NCI-H2227 treated with DMSO at 0.1 percent for 48 hours (cell line): ENCODE results near the gene ARHGAP22.

Experiments used
- DNase-seq: peaks from one replicate; lab custom pipeline; 2025; lab: John Stamatoyannopoulos, UW

Gene ARHGAP22

DNA sequence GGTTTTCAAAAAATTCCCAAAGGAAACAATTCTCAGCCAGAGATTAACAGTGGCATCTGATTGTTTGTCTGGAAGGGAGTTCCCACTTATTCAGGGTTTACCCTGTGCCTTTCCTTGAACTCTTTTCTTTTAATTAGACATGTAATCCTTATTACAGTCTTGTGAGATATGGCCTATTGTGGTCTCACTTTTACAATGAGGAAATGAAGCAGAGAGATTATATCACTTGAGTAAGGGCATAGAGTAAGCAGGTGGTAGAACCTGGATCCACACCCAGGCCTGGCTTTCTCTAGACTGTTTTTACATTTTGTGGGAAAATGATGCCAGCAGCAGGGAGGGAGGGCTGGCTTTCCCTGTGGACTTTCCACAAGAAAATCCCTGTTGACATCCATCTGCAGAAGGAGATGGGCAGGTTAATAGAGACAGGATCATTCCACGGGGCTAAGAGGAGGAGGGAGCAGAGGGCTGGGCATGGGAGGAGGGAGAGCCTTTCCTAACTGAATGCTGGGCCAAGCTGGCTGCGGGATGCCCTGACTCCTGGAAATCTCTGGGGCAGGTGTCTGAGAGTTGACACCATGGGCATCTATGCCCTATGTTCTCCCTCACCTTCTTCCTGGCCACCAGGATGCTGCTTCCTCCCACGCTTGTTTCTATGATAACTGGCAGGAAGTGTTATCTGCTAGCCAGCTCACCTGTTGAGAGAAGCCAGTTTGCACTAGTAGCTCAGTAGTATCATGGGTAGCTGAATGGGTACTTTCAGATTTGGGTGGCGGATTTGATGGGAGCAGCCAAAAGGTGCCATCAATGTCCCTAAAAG, 28.7 kb upstream of the ARHGAP22 start:
- no peak for DNase-seq

DNA sequence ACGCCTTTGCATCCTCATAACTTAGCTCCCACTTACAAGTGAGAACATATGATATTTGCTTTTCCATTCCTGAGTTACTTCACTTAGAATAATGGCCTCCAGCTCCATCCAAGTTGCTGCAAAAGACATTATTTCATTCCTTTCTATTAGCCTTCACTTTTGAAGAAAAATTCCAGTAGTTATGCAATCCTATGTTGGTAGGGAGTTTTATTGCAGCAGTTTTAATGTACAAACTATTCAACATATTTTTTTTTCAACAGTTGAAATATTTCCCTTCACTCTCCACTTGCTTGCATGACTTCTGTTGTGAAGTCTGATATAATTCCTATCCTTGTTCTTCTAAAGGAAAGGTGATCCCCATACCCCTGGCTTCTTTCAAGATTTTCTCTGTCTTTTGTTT, 27.3 kb upstream of the ARHGAP22 start:
- DNase-seq = no peak

DNA sequence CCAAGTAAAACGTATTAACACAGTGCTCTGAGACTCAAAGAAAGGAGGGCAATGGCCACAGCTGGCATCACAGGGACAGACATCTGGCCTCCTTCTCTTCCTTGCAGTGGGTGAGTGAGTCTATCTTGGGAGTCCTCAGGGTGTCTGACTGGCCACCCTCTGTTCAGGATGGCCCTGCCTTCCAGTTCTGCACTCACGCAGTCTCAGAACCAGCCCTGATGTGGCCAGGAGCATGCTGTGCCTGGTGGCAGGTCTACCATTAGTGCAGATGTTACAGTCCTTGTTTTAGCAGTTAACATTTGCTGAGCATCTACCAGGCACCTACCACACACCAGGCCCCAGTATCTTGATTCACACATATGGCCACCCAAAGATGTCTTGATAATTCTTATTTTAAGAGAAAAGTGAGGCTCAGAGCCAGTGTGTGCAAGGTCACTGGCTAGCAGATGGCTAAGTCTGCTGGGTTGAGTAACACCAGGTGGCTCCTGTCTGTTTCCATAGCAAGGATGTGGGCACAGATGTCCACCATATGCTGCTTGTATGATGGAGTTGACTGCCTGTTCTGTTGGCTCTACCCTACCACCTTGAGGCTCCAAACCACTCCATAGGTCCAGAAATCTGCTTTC, 23.2 kb upstream of the ARHGAP22 start:
- DNase-seq = no peak

DNA sequence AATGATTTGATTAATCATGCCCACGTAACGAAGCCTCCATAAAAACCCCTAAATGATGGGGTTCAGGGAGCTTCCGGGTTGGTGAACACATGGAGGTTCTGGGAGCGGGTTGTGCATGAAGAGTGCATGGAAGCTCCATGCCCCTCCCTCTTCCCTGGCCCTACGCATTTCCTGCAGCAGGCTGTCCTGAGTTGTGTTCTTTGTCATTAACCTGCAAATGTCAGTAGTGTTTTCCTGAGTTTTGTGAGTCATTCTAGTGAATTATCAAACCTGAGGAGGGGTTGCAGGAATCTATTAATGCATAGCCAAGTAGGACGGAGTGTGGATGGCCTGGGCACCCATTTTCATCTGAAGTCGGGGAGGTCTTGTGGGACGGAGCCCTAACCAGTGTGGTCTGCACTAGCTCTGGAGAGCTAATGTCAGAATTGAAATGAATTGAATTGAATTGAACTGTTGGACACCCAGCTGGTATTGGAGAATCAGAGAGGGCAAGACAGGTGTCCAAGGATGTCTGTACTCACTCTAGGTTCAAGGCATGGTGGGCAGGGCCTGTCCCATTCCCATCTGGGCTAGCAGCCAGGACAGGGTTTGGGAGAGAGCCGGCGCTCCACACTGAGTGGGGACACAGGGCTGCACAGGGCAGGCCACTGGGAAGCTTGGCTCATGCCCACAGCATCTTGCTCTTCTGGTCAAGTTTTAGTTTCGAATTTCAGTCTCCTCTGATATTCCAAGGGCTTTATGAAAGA, 22.3 kb upstream of the ARHGAP22 start:
- DNase-seq = no peak

DNA sequence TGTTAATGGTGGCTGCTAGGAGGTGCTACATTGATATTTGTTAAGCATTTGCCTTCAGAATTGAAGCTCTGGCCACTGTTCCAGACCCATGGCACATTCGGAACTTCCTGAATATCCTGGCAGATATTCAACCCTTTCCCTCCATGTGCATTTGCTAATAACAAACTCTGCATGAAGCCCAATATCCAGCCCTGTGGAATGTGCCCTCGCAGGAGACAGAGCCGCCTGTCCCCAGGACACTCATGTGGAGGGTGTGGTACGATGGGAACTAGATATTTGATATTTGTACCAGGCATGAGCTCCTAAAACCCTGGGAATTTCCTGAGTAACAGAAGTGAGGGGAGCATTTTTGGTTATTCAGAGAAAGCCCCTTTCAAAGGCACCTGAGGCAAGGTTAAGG, 21.6 kb upstream of the ARHGAP22 start:
- DNase-seq = no peak

DNA sequence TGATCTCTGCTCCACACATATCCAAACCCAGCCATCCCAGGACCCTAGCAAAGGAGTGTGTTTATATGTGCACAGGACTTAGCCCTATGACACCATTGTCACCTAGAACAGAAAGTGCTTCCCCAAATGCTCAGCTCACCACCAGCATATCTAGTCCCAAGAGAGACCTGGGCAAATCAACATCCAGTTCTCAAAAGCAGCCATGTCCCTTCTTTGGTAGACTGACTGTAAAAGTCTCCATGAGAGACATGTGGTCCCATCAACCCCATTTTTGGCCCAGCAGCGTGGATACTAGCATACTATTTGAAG, 20.9 kb upstream of the ARHGAP22 start:
- no peak for DNase-seq

DNA sequence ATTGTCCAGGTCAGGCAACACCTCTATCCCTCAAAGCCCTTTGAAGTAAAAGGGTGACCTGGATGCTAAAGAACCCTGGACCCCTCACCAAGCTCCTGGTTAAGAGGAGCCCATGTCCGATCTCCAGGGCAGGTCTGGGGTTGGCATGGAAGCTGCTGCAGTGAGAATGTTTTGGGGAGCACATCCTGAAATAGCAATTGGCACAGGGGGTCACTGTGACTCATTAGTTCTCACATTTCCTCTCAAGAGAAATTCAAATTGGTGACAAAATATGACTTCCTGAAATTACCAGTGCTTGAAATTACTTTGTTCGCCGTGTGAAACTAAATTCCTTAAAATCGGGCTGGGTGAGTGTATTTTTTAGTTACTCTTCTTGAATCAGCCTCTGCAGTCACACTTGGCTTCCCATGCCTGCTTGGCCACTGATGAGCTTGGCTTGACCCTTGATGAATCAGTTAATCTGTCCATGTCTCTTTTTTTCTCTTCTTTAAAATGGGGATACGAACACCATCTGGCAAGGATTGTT, 18.8 kb upstream of the ARHGAP22 start:
- no peak for DNase-seq

DNA sequence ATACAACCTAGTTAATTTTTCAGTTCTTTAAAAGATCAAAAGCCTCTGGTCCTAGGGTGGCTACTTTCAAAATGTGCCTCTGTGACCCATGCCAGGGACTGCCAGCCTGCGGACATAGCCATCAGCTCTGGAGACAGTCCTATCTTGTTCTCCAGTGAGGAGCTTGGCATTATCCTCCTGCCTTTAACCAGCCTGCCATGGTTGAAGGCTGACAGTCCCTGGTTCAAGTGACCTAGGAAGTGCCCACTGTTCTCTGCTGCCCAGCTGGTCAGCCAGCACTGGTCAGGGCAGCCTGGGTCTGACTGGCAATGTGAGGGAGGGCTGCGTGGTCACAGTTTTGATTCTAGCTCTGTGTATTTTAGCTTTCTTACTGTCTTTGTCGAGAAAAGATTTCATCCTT, 18.1 kb upstream of the ARHGAP22 start:
- no peak for DNase-seq

DNA sequence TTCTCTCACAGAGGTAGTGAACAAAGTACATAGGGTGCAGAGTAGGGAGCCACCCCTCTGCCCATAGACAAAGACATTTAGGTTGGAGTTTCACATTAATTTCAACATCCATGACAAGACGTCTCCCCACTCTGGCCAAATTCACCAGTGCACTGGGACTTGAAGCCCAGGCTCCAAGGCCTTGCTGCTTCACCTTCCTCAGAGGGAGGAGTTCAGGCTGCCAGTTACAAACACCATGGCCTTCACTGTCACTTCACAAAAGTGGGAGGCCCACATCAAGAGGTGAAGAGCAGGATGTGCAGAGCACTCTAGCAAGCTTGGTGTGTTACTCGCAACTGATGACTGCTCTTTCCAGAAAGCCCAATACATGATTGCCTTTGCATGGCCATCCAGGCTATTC, 15.8 kb upstream of the ARHGAP22 start:
- DNase-seq = no peak

DNA sequence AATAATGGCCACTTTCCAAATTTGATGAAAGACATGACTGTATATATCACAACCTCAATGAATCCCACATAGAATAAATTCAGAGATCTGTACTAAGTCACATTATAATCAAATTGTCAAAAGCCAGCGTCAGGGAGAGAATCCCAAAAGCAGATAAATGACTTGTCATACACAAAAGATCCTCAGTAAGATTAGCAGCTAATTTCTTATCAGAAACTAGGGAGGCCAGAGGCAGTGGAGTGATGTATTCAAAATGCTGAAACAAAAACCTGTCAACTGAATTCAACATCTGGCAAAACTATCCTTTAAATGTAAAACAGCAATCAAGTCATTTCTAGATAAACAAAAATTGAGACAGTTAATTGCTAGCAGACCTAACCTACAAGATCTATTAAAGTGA, 11.6 kb upstream of the ARHGAP22 start:
- DNase-seq = no peak

DNA sequence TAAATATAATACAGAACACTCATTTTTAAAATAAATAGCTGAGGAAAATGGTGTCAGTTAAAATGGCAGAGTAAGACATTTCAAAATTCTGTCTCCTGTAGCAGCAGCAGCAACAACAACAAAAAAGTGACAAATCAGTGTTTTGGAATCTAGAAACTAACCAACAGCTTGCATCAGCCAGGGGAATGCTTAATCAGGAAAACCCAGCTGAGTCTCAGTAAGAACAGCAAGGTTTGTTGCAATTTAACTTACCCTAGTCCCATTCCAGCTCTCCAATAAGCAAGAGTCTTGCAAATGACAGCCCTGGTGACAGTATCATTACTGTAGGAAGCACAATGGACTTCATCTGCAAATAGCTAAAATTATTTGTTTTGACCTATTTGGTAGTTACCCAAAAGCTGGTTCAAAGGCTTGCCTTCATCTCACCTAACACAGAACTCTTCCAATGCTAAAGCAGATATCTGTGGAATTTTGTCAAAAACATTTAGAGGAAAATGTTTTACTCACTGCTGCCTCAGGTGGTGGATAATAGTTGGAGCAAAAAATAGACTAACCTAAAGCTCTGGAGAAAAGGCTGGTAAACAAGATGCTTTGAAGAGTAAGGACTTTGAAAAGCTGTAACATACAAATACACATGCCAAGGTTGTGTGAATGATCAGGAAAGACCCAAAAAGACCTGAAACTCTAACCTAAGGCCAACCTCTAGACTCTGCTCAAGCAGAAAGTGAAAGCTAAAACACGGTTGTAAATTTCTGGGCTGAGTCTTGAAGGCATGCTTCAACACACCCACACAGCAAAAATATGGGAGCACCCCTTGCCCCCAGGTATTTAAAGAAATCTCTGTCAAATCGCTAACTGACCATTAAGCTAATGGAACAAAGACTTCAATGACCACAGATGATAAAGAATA, 9.9 kb upstream of the ARHGAP22 start:
- no peak for DNase-seq

DNA sequence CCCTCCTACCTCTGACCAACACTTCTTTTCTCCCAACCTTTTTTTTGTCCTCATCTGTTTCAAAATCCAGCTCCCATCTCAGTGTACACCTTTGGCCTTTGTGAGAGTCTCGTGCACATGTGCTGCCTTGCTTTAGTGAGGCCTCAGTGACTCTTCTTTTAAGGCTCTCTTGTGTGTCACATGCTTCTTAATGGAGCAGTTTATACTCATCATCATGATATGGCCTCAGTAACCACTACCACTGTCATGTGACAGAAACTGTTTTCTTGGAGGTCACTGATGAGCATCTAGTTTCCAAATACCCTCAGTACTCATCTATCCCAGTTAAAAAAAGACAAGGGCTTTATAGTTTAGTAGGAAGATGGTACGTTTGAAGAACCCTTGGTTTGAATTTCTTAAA, 8.1 kb upstream of the ARHGAP22 start:
- DNase-seq = no peak

DNA sequence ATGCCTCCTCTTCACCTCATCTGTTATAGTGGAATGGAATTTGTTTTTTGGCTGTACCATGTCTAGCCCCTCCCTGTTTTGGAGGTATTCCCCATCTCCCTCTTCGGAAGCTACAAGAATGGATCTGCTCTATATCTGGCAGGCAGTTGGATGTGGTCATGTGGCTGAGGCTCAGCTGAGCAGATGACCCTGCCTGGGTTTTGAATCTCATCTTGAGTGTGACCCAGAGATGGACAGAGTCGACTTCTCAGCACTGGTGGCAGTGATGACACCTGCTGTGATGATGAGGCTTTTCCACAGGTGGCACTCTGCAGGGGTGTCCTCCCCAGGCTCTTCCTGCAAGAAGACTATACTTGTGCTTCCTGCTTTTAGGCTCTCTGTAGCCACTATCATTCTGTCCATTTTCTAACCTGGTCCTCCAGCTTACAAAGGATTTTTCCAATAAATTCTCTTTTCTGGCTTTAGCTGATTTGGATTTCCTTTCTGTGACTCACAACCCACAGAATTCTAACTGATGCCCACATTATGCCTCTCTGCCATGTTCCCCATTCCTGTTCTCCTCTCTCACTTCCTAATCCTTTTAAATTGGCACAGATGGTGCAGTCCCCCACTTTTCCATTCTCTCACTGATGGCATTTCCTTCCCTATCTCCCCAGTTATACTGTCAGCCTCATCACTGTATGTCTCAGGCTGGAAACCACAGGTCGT, 7.5 kb upstream of the ARHGAP22 start:
- no peak for DNase-seq

DNA sequence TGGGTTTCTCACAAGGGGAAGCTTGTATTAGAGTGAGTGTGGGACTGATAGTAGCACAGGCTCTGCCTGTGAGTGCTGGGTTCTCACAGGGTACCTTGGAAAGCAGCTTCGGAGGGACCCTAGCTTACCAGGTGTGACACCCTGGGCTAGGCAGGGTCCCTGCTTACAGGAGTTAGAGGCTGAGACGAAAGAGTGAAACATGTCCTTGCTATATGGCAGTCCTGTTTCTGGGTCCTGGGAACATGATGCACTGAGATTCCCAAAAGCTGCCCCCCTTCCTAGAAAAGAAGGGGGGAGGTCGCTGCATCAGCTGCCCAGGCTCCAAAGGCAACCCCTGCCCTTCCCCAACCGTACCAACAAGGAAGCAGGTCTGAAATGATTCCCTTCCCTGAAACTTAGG, 6.3 kb upstream of the ARHGAP22 start:
- DNase-seq = no peak

DNA sequence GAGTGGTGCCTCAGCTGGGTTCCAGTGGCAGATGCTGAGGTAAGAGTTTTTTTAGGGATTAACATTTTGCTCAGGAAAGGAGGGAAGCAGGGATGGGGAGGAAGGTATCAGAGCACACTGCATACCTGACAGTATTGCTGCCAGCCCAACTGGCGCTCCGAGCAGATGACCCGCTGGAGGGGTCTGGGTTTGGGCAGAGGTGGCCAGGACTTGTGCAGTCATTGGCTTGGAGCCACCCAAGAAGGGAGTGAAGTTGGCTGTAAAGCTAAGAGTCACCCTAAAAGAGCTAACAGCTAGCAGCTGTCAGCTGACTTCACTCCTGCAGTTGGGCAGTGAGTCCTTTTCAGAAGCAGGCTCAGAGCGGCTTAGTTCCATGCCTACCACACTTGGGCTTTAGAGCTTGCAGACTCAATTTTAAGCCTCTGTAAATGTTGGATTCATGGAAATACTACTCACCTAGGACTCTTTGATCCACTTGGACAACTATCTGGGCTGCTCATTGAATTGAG, 5.8 kb upstream of the ARHGAP22 start:
- no peak for DNase-seq

DNA sequence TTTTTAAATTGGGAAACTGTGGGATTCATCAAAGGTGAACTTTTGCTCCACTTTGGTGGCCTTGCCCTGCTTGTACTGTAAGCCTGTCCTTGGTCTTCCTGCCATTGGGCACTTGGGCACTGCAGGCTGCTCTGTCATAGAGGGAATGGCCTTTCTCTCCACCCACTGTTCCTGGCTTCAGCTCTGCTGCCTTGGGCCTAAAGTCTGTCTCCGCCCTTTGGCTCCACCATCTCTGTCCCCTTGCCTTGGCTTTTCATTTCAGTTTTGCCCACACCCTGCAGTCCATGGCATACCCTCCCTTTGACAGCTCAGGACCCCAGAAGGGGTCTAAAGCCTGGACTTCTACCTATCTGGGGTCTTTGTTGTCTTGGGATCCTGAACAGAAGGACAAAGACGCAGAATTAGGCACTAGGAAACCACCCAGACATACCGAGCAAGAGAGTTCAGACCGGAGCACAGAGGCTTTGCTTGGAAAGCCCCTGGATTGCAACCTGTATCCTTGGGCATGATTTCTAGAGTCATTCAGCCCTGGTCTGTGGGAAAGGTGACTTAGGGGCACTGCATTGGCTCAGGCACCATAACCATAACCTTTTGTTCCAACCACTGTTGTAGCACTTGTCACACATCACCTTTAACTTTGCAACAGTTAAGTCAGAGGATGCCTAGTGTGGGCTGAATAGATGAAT, 5.2 kb upstream of the ARHGAP22 start:
- no peak for DNase-seq

DNA sequence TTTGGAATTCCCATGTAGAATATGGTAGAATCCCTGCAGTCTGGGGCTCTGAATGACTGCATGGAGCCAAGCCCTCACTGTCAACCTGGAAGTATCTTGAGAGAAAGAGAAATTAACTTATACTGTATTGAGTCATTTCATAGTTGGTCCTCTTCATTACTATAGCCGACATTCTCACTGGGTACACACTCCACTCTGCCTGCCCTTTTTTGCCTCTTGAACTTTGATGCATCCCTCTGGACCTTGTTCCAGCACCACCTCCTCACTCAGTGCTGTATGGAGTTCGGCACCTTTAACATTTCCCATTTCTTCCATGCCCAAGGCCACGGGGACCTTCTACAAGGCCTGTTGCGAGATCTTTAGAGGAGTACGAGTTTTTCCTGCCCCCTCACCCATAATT, 4.6 kb upstream of the ARHGAP22 start:
- DNase-seq = no peak

DNA sequence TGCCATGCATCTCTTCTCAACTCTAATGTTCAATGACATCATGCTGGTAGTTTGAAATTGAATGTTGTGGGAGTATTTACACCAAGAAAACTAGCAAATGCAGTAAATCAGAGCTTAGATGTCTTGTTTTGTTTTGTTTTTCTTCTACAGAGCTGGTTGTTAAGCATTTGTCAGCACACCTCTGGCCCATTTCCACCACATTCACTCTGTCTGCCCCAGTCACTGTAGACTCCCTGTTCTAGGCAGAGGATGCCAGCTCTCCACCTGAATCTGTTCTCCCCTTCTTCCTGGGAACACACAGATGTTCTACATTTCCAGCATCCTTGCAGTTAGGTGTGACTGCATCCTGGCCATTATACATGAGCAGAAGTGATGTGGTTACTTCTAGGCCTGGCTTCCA, 4.1 kb upstream of the ARHGAP22 start:
- DNase-seq = no peak

DNA sequence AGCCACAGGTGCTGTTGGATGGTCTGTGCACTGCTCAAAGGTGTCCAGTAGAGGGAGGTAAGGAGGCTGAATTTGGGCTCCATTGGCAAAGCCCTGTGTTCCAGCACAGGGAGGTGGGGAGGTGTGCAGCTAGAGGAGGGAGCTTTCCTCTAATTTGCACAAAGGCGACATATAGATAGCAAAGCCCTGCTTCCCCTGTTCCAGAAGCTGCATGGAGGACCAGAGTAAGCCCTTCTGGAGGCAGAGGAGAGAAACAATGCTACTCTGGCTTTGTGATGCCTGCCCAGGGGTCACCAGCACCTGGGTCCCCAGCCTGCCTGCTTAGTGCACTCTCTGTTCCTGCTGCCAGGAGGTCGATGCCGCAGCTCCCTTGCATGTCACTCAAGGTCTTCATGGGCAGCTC, 3.4 kb upstream of the ARHGAP22 start:
- no peak for DNase-seq
